NCI-H82 treated with DMSO at 0.1 percent for 48 hours (cell line): ENCODE measurements around the gene GAK.

ENCODE experiments used
- DNase-seq: peaks from one replicate; lab custom pipeline; 2025; ENCODE audit not compliant: unreplicated experiment; lab: John Stamatoyannopoulos, UW

Gene GAK

GRCh38 chr4:909821-910220 is 22.3 kb downstream of the GAK start:
- DNase-seq: no peak

DNA sequence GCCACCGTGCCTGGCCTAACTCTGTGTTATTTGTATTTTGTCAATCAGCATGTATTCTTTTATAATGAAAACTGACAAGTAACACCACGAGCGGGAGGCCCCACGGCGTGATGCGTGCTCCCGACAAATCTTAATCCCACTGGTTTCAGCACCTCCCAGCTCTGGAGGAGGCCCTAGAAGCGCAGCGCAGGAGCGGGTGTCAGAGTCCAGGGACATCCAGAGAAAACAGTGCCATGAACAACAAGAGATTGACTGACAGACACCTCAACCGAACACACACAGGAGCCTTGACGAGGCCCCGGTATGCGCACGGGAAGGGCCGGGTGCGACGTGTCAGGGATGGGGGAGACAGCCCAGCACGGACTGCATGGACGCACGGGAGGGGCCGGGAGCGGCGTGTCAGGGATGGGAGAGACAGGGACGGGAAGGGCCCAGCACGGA is 23.0 kb downstream of the GAK start:
- DNase-seq: no peak

GRCh38 chr4:907691-908425 is 24.3 kb downstream of the GAK start:
- no peak for DNase-seq

DNA sequence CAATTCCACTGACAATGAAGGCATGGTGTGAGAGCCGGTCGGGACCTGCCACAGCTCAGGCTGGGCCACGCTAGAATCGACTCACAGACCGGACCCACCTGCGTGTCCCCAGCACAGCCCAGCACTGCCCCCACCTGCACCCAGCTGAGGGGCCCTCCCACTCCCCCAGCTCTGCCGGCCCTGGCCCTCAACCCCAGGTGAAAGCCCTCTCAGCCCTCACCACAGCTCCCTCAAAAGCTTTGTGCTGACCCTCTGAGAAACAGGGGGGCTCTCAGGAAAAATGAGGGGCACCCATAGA is 25.1 kb downstream of the GAK start:
- no peak for DNase-seq

DNA sequence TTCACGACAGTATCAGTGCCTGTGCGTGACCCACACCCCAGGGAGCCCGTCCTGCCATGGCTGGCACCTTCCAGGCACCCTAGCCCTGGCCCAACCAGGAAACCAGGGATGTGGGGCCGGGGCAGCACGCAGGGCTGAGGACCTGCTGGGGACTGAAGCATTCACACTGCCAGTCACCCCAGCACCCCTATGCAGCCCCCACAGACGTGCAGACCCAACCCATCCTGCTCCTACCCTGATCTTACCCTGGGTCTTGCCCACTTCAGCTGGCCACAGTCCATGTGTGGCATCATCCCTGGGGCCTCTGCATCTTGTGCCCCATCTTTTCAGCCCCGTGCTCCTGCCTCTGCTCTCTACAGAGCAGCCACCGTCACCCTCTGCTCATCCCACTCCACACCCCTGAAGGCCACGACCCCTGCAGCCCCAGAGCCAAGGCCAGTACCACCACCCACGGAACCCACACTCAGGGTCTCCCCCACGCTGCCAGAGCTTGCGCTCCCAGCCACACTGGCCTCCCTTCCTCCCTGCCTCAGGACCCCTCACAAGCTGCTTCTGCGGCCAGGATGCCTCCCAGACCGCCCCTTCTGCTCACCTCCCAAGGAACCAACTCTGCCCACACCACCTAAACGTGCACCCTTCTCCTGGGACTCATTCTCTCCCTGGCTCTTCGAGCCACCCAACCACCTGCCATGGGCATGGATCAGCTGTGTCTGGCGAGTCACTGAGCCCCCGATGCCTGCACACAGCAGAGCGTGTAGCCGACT is 25.6 kb downstream of the GAK start:
- no peak for DNase-seq

DNA sequence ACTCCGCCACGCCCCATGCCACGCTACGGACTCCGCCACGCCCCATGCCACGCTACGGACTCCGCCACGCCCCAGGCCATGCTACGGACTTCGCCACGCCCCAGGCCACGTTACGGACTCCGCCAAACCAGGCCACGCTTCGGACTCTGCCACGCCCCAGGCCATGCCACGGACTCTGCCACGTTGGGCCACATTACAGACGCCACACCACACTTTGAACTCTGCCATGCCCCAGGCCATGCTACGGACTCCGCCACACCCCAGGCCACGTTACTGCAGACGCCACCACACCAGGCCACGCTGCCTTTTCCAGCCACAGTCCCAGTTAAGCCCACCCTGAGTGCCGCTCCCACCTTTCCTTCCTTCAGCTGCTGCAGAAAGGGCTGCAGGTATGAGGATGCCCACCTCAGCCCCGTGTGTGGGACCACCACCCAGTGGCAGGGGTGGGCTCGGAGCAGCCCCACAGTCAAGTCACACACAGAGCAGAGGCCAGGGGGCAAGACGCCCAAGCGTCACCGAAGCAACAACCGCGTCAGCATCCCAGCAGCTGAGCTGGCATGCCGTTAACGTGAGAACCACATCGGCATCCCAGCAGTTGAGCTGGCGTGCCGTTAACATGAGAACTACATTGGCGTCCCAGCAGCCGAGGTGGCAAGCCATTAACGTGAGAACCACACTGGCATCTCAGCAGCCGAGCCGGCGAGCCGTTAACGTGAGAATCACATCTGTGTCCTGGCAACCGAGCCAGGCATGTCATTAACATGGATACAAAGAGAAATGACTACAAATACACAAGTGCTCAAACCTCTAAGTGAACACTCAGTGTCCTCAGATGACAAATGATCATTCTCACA is 26.4 kb downstream of the GAK start:
- no peak for DNase-seq

DNA sequence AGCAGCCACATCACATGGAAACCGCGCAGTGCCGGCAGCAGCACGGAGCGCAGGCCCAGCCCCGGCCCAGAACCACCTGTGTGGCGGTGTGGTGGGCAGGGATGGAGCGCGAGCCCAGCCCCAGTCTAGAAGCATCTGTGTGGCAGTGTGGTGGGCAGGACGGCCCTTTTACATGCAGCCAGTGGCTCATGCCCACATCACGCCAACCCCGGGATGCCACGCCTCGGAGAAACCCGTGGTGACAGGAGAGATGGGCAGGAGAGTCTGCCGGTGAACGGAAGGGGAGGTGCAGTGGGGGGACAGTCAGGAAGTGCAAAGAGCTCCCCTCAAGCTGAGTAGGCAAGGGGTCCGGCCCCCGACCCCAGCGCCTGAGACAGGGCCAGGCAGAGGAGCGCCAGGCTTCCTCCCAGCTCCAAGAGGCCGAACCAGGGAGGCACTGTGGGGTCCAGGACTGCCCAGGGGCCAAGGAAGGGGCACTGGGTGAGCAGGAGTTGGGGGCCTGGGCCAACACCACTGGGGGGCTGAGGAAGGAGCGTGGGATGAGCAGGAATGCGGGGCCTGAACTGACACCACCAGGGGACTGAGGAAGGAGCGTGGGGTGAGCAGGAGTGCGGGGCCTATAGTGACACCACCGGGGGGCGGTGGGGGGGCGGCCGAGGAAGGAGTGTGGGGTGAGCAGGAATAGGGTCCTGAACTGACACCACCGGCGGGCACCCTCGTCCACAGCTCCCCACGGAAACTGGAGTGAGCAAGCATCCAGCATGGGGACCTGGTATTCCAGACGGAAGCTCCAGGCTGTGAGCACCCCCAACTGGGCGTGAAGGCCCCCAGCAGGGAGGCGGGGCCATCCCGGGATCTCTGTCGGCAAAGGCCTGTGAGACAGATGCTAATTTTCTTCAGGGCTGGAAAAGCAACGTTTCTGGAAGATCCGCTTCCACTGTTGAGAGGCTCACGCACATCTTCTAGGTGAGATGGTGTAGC is 28.8 kb downstream of the GAK start:
- DNase-seq: no peak

DNA sequence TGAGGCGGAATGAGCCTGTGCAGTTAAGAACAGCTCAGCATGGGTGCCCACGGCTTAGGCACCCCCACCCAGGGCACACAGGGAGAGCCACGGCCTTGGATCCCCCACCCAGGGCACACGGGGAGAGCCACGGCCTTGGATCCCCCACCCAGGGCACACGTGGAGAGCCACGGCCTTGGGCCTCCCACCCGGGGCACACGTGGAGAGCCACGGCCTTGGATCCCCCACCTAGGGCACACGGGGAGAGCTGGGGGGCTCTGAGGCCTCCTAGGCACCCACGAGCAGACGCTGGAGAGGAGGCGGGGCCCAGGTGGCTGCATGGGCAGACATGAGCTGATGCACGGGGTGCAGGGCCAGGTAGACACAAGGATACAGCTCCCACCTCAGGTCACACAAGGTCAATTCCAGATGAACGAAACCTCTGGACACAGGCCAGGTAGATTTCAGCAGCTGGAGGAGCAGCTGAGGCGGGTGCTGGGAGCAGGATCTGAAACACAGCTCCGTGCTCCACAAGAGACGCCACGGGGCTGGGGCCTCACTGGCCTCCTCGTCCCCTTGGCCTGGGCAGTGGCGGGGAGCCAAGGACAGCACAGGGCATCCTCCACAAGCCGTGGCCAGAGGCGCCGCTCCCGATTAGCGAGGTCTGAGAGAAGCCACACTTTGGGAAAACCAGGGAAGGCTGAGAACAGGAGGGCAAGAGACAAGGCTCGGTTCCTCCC is 30.8 kb downstream of the GAK start:
- DNase-seq: no peak

DNA sequence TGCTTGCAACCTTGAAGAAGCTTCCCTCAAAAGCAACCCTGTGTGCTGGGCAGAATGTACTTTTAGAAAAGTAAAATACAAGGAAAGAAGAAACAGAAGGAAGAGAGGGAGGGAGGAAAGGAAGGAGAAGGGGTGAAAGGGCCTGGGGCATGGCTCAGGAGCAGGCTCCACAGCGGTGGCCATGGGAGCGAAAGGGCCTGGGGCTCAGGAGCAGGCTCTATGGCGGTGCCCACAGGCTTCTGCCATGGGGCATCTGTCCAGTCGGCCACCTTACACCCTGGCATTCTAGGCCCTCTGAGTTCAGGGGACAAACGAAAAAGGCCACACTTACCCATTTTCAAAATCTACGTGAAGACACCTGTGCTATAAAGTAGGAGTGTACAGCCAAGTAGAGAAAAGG is 31.4 kb downstream of the GAK start:
- no peak for DNase-seq

DNA sequence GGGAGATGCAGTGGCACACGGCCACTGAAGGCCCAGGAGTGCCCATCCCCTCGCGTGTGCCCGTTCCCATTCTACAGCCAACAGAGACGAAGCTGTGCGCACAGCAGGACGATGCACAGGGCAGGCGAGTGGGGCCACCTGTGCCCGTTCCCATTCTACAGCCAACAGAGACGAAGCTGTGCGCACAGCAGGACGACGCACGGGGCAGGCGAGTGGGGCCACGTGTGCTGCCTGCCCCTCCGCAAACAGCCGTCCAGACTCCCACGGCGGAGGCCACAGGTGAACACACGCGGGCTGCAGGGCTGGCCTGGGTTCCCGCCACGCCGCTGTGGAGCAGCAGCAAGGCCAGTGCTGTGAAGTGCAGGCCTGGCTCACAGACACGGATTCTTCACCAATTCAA is 32.0 kb downstream of the GAK start:
- DNase-seq: no peak

DNA sequence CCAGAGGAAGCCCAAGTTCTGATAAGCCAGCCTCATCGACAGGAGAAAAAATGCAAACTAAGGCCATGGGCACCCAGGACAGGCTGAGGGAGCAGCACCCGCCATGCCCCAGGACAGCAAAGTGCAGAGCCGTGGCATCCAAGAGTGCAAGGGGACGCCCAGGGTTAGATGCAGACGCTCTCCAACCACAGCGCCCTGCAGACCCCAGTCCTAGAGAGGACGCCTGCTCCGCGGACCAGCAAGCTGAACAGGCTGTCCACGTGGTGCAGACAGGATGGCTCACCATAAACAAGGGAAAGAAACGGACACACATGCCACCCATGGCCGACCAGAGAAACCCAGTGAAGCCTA is 32.6 kb downstream of the GAK start:
- no peak for DNase-seq

GRCh38 chr4:898869-899555 is 33.1 kb downstream of the GAK start:
- no peak for DNase-seq

- no peak for DNase-seq
These were observed 34.0 kb downstream of the GAK start for GRCh38 chr4:898123-898522.

GRCh38 chr4:896630-897029 is 35.5 kb downstream of the GAK start:
- no peak for DNase-seq

DNA sequence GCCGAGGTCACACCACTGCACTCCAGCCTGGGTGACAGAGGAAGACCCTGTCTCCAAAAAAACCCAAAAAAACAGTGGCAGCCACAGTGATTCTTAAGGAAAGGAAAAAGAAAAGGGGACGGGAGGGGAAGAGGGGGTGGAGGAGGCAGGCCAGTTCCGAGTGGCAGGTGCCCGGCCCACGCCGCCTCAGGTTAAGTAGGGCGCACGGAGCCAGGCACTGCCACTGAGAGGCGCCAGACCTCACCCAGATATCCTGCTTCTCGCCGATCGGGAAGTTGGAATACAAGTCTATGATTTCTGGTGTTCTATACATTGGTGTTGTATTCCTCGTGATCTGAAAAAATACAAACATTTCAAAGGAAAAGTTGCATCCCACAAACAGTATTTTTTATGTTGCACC is 35.9 kb downstream of the GAK start:
- no peak for DNase-seq

- DNase-seq: no peak
These were observed 36.5 kb downstream of the GAK start for GRCh38 chr4:895596-895995.

- DNase-seq: no peak
These were observed 38.0 kb downstream of the GAK start for GRCh38 chr4:893995-894705.

- DNase-seq: no peak
These were observed 38.7 kb downstream of the GAK start for GRCh38 chr4:893276-893994.
